ENCODE data around the gene TTC29. TPM values are rescaled to one million over a fixed set of nuclear protein-coding genes. Genes with fewer than 3 reads are reported as not detected.
"Not testable (repeated sequence)": the region's sequence is repeated elsewhere in the genome, so short reads cannot be mapped to it uniquely, and the experiment has no call there.

Gene TTC29
- total RNA-seq, 8 experiments from 2014 or later, result 0.22 to 7.7 (median 0.81) TPM; not detected in 1

GRCh38 chr4:146846882-146847281, 98.8 kb downstream of the TTC29 start:
- WGBS, 10 experiments, result 53 to 100% (median 92%) methylated on average over 2 to 6 of the region's 6 CpGs
- ATAC-seq (replicated peaks in 6 of 8), result no peak
- in situ Hi-C loops (cut with MboI; ENCODE audit: low pct_unique_long_range_greater_than_20kb in 2 of 9, low sequenced_read_pairs in 9 of 9, unreplicated experiment in 9 of 9), result no loop called here
- Histone ChIP-seq H3K4me3 (no peak overlapping the region), H3K27ac (no peak overlapping the region), H3K4me1 (replicated peaks in 1 of 2) (no peaks in the 10 kb centered on the region)

GRCh38 chr4:146844761-146845160, 100.9 kb downstream of the TTC29 start:
- H3K4me1 ChIP-seq (replicated peaks in 1 of 2), result peaks cover 0 to 6% of the 10 kb centered on the region in 2 donors
- H3K4me3 ChIP-seq, result no peak overlapping the region
- in situ Hi-C loops (cut with MboI; ENCODE audit: low pct_unique_long_range_greater_than_20kb in 2 of 9, low sequenced_read_pairs in 9 of 9, unreplicated experiment in 9 of 9), result no loop called here
- H3K27ac ChIP-seq, result no peak overlapping the region
- WGBS, 10 experiments, result 10 to 47% (median 21%) methylated on average over 1 to 3 of the region's 4 CpGs; no CpG with 5 or more reads in 3 of the 10 experiments
- ATAC-seq (replicated peaks in 6 of 8), result no peak

GRCh38 chr4:146842876-146843275, 102.8 kb downstream of the TTC29 start:
- H3K27ac ChIP-seq, result no peak overlapping the region

DNA sequence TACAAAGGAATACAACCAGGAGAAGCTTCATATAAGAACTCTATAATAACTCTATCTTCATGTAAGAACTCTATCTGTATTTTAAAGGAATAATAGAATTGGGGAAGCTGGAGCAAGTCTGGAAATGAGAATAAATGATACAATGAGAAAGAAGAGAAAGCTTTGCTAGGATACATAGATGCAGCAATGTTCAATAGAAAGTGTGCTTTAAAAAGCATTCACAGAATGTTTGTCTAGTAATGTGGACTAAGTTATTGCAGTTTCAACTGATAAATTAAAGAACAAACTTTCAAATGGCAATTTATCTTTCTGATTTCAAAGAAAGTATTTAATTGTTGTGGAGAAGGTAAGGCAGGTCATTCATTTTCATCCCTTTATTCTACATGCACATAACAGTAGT, 104.9 kb downstream of the TTC29 start:
- H3K4me1 ChIP-seq (replicated peaks in 1 of 2), result peaks cover 0 to 6% of the 10 kb centered on the region in 2 donors
- no peak overlapping the region for H3K4me3 ChIP-seq
- peak in 1 of 8 experiments; percentile 91 for ATAC-seq (replicated peaks in 6 of 8)
- no peak overlapping the region for H3K27ac ChIP-seq
- in situ Hi-C loops (cut with MboI; ENCODE audit: low pct_unique_long_range_greater_than_20kb in 2 of 9, low sequenced_read_pairs in 9 of 9, unreplicated experiment in 9 of 9), result no loop called here

More at GRCh38 chr4:146842876-146843275, 102.8 kb downstream of the TTC29 start:
- WGBS, 10 experiments, result 0 to 100% (median 56%) methylated on average over 1 of the region's 1 CpG; no CpG with 5 or more reads in 2 of the 10 experiments
- no peak for ATAC-seq (replicated peaks in 6 of 8)
- H3K4me3 ChIP-seq, result no peak overlapping the region
- peaks cover 0 to 6% of the 10 kb centered on the region in 2 donors for H3K4me1 ChIP-seq (replicated peaks in 1 of 2)
- in situ Hi-C loops (cut with MboI; ENCODE audit: low pct_unique_long_range_greater_than_20kb in 2 of 9, low sequenced_read_pairs in 9 of 9, unreplicated experiment in 9 of 9), result no loop called here

DNA sequence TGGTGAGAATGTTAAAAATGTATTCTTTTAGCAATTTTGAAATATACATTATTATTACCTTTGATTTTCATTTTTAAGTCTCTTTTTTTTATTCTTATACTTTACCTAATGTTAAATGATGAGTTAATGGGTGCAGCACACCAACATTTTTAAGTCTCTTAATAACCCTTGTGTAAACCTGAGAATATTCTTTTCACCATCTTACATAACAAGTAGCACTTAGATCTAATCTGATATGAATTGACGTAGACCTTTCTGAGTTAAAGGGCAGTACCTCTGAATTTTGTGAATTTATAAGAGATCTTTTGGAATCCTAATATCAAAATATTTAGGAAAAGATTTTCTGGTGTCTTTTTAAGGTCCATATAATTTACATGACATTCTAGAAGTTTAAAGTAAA, 110.6 kb downstream of the TTC29 start:
- ATAC-seq (replicated peaks in 6 of 8), result no peak
- in situ Hi-C loops (cut with MboI; ENCODE audit: low pct_unique_long_range_greater_than_20kb in 2 of 9, low sequenced_read_pairs in 9 of 9, unreplicated experiment in 9 of 9), result no loop called here
- Histone ChIP-seq H3K27ac (no peak overlapping the region), H3K4me3 (no peak overlapping the region), H3K4me1 (replicated peaks in 1 of 2) (no peaks in the 10 kb centered on the region)
- WGBS, 10 experiments, result 0 to 100% (median 88%) methylated on average over 1 of the region's 1 CpG; no CpG with 5 or more reads in 1 of the 10 experiments

DNA sequence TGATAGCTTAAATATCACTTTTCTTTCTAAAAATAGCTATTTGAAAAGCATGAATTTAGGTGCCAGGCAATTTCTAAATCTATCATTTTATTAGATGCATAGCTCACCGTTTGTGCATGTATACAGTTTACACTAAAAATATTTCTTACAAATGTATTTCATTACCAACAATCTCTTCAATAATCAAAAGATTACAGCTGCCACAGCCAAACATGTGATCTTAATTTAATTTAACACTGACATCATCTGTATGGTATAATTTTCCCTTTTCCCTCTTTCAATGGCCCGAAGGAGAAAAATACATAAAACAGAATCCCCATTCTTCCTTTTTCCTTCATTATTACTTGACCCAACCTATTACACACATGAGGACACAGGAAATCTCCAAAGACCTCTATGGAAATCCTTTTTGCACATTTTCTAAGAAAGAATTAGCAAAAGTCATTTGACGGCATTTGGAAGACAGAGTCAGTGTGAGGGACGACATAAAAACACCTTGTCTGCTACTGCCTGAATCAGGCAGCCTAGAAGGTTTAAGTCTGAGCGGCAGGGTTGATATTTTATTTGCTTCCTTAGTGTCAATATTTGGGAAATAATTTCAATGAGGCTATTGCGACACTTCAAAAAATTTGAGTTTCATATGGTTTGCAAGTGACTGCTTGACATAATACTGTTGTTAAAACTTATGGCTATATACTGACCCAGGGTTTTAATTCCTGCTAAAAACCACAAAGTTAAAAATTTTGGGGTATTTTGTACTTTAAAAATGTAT, 111.2 kb downstream of the TTC29 start:
- Histone ChIP-seq H3K4me1 (replicated peaks in 1 of 2) (no peaks in the 10 kb centered on the region), H3K4me3 (no peak overlapping the region), H3K27ac (no peak overlapping the region)
- in situ Hi-C loops (cut with MboI; ENCODE audit: low pct_unique_long_range_greater_than_20kb in 2 of 9, low sequenced_read_pairs in 9 of 9, unreplicated experiment in 9 of 9), result no loop called here
- ATAC-seq (replicated peaks in 6 of 8), result no peak
- 3 to 100% (median 83%) methylated on average over 1 to 6 of the region's 6 CpGs for WGBS, 10 experiments

DNA sequence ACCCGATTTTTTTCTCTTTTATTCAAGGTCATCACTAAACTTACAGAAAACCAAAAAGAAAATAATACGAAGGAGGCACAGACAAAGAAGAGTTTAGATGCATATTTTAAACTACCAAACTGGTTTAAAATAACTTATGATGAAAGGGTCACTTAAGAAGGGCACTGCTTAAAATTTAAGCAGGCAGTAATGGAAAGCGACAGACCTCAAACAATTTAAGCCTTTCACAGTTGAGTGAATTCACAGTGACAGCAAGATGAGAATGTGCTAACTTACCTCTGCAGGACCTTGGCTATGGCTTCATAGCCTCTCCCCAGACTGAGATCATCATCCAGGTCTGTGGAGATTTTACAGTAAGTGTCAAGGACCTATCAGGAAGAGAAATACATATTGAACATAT, 112.1 kb downstream of the TTC29 start:
- in situ Hi-C loops (cut with MboI; ENCODE audit: low pct_unique_long_range_greater_than_20kb in 2 of 9, low sequenced_read_pairs in 9 of 9, unreplicated experiment in 9 of 9), result no loop called here
- 3 to 80% (median 54%) methylated on average over 1 to 3 of the region's 3 CpGs for WGBS, 10 experiments
- Histone ChIP-seq H3K27ac (no peak overlapping the region), H3K4me3 (no peak overlapping the region), H3K4me1 (replicated peaks in 1 of 2) (no peaks in the 10 kb centered on the region)
- ATAC-seq (replicated peaks in 6 of 8), result no peak

GRCh38 chr4:146822980-146823379, 122.7 kb downstream of the TTC29 start:
- ATAC-seq (replicated peaks in 6 of 8); H3K4me1 ChIP-seq (replicated peaks in 1 of 2); H3K27ac ChIP-seq; H3K4me3 ChIP-seq; in situ Hi-C loops (cut with MboI; ENCODE audit: low pct_unique_long_range_greater_than_20kb in 2 of 9, low sequenced_read_pairs in 9 of 9, unreplicated experiment in 9 of 9): not testable (repeated sequence)
- WGBS, 10 experiments, result 43 to 100% (median 90%) methylated on average over 1 of the region's 1 CpG; no CpG with 5 or more reads in 3 of the 10 experiments

DNA sequence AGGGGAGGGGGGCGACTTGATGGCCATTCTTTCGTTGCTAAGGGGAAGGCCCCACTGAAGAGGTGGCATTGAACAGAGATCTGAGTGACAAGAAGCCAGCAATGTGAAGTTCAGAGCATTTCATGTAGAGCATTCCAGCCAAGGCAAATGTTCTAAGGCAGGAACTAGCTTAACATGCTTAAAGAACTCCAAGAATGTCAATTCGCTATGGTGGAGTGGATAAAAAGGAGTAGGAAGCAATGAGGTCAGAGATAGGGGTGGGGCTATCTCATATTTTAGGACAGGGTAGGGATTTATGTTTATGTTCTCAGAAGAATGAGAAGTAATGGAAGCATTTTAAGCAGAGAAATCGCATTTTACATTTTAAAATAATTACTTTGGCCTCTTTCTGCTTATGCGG, 130.9 kb downstream of the TTC29 start:
- in situ Hi-C loops (cut with MboI; ENCODE audit: low pct_unique_long_range_greater_than_20kb in 2 of 9, low sequenced_read_pairs in 9 of 9, unreplicated experiment in 9 of 9), result no loop called here
- no peaks in the 10 kb centered on the region for H3K4me1 ChIP-seq (replicated peaks in 1 of 2)
- H3K27ac ChIP-seq, result no peak overlapping the region
- 24 to 83% (median 71%) methylated on average over 1 to 4 of the region's 5 CpGs for WGBS, 10 experiments
- ATAC-seq (replicated peaks in 6 of 8), result peak in 3 of 8 experiments; percentile 39 to 86 (median 45)
- H3K4me3 ChIP-seq, result no peak overlapping the region

DNA sequence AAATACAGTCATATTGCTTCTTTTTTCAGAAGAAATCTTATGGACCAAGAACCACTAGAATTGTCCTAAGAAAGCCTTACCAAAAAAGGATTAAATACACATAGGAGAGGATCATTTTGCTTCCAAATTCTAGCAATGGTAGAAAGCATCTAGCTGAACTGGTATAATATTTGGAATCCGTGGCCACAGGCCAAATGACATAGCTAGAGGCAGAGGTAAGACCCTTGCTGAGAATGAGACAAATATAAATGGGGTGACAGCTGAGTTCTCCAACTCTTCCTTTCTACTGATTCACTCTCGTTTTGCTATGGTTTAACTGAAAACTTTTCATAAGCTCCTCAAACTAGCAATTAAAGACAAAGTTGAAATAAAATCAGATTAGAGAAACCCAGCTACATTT, 150.0 kb downstream of the TTC29 start:
- WGBS, 10 experiments, result 0 to 68% (median 21%) methylated on average over 1 to 2 of the region's 2 CpGs; no CpG with 5 or more reads in 2 of the 10 experiments
- no peak for ATAC-seq (replicated peaks in 6 of 8)
- H3K4me1 ChIP-seq (replicated peaks in 1 of 2), result no peaks in the 10 kb centered on the region
- in situ Hi-C loops (cut with MboI; ENCODE audit: low pct_unique_long_range_greater_than_20kb in 2 of 9, low sequenced_read_pairs in 9 of 9, unreplicated experiment in 9 of 9), result no loop called here
- no peak overlapping the region for H3K4me3 ChIP-seq
- H3K27ac ChIP-seq, result no peak overlapping the region

DNA sequence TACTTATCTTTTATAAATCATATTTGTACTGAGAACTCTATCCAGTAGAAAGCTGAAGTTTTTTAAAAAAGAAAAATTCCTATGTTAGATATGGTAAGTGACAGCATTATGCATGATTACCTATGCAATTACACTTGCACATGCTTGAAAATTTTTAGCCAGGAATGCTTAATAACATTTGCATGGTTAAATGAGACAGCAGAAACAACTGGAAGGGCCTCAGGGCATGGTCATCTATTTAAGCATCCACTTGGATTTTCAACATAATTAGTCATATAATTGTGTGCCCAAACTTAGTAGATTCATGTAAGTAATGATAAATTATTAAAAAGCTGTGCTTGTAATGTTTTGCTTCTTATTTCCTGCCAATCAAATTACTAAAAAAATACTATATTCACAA, 151.9 kb downstream of the TTC29 start:
- H3K27ac ChIP-seq, result no peak overlapping the region
- in situ Hi-C loops (cut with MboI; ENCODE audit: low pct_unique_long_range_greater_than_20kb in 2 of 9, low sequenced_read_pairs in 9 of 9, unreplicated experiment in 9 of 9), result no loop called here
- H3K4me3 ChIP-seq, result no peak overlapping the region
- no peaks in the 10 kb centered on the region for H3K4me1 ChIP-seq (replicated peaks in 1 of 2)
- peak in 3 of 8 experiments; percentile 57 to 71 (median 62) for ATAC-seq (replicated peaks in 6 of 8)

GRCh38 chr4:146791439-146791838, 154.2 kb downstream of the TTC29 start:
- no peak for ATAC-seq (replicated peaks in 6 of 8)
- no peak overlapping the region for H3K4me3 ChIP-seq
- no peak overlapping the region for H3K27ac ChIP-seq
- in situ Hi-C loops (cut with MboI; ENCODE audit: low pct_unique_long_range_greater_than_20kb in 2 of 9, low sequenced_read_pairs in 9 of 9, unreplicated experiment in 9 of 9), result no loop called here
- WGBS, 10 experiments, result 0 to 100% (median 70%) methylated on average over 1 of the region's 1 CpG; no CpG with 5 or more reads in 3 of the 10 experiments
- no peaks in the 10 kb centered on the region for H3K4me1 ChIP-seq (replicated peaks in 1 of 2)

DNA sequence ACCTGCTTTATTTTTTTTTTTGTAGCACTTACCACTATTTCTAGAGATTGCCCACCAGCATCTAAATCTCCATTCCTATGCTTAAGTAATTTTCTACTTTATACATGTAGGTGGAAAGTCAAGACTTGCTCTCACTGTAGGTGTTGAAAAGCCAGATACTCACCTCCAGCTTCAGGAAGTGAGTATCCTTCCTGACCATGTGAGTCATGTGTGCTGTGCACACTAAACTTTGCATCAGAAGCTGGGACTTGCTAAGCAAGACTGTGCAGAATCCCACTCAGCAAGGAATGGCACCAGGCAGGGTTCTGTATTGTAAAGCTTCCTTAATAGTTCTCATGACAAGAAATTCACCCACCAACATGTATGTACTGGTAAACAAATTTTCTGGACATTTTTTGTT, 155.1 kb downstream of the TTC29 start:
- ATAC-seq (replicated peaks in 6 of 8), result no peak
- in situ Hi-C loops (cut with MboI; ENCODE audit: low pct_unique_long_range_greater_than_20kb in 2 of 9, low sequenced_read_pairs in 9 of 9, unreplicated experiment in 9 of 9), result no loop called here
- H3K4me3 ChIP-seq, result no peak overlapping the region
- H3K27ac ChIP-seq, result no peak overlapping the region
- no peaks in the 10 kb centered on the region for H3K4me1 ChIP-seq (replicated peaks in 1 of 2)

DNA sequence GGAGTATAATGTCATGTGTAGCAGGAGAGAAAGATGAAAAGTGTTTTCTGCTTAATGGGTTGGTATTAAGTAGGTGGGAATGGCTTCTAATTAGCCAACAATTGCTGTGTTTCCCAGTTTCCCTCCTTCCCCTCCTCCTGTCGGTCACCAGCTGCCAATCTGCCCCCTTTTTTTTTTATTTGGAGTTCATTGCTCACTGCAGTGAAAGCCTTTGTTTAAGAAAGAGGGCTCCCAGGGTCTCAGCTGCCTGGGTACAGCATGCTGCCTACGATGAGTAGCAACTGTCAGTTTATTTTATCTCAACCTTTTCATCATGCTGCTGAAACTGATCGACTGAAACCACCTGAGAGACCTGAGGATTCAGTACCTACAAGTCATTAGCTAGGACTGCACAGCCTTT, 157.9 kb downstream of the TTC29 start:
- Histone ChIP-seq H3K27ac (no peak overlapping the region), H3K4me1 (replicated peaks in 1 of 2) (no peaks in the 10 kb centered on the region), H3K4me3 (no peak overlapping the region)
- WGBS, 10 experiments, result 0 to 80% (median 18%) methylated on average over 1 to 3 of the region's 3 CpGs; no CpG with 5 or more reads in 2 of the 10 experiments
- in situ Hi-C loops (cut with MboI; ENCODE audit: low pct_unique_long_range_greater_than_20kb in 2 of 9, low sequenced_read_pairs in 9 of 9, unreplicated experiment in 9 of 9), result no loop called here
- ATAC-seq (replicated peaks in 6 of 8), result no peak
